Keratinocyte (primary cell): ENCODE measurements around the gene TNFRSF25. TPM values are rescaled to one million over a fixed set of nuclear protein-coding genes. Genes with fewer than 3 reads are reported as not detected.

Experiments
- DNase-seq: peaks from one replicate; pipeline ENCODE4 v3.0.0-alpha.2; 2011; ENCODE audit warnings: low read depth, missing footprints, low spot score
- FAIRE-seq: peaks from 2 replicates; lab custom pipeline; 2011; peaks lifted over from hg19 to GRCh38; lab: Jason Lieb, UNC
- H2AFZ ChIP-seq: 2 replicates; pipeline ENCODE4 v1.6.0; 2012; ENCODE audit warnings: low read length, control low read depth, inconsistent platforms; ENCODE audit not compliant: control insufficient read depth
- H3K27ac ChIP-seq: 2 replicates; pipeline ENCODE4 v1.5.1; 2011; ENCODE audit warnings: low read length; ENCODE audit not compliant: control insufficient read depth, insufficient read depth
- H3K27me3 ChIP-seq: 3 replicates; pipeline ENCODE4 v1.6.0; 2011; ENCODE audit warnings: low read length; ENCODE audit not compliant: control insufficient read depth, insufficient read depth; ENCODE audit errors: extremely low read depth
- H3K36me3 ChIP-seq, 2 experiments: 2 replicates in 1 of 2; 3 replicates in 1 of 2; pipeline ENCODE4 v1.5.1; 2011; ENCODE audit warnings: low read length in 2 of 2, mild to moderate bottlenecking in 1 of 2; ENCODE audit not compliant: control insufficient read depth in 2 of 2, insufficient read depth in 2 of 2; ENCODE audit errors: extremely low read depth in 1 of 2
- H3K4me1 ChIP-seq: 3 replicates; pipeline ENCODE4 v1.5.1; 2011; ENCODE audit warnings: low read length; ENCODE audit not compliant: control insufficient read depth, insufficient read depth; ENCODE audit errors: extremely low read depth
- H3K4me2 ChIP-seq: 3 replicates; pipeline ENCODE4 v1.6.0; 2011; ENCODE audit warnings: low read depth, low read length; ENCODE audit not compliant: control insufficient read depth, insufficient read depth; ENCODE audit errors: extremely low read depth
- H3K4me3 ChIP-seq, 3 experiments: fragments of 200-600 bp in 1 of 3; sonication (generic) in 1 of 3; 2 replicates in 2 of 3; 3 replicates in 1 of 3; pipeline ENCODE4 v1.5.1; 2011 to 2016; ENCODE audit warnings: low read length in 3 of 3, mild to moderate bottlenecking in 3 of 3, control low read depth in 2 of 3, inconsistent platforms in 1 of 3, low read depth in 1 of 3, mixed read lengths in 1 of 3, mixed run types in 1 of 3, moderate library complexity in 1 of 3; ENCODE audit not compliant: control insufficient read depth in 2 of 3, insufficient read depth in 2 of 3; ENCODE audit errors: extremely low read depth in 1 of 3
- H3K79me2 ChIP-seq: 2 replicates; pipeline ENCODE4 v1.6.0; 2012; ENCODE audit warnings: low read length; ENCODE audit not compliant: control insufficient read depth, insufficient read depth
- H3K9ac ChIP-seq: 3 replicates; pipeline ENCODE4 v1.6.0; 2011; ENCODE audit warnings: low read length; ENCODE audit not compliant: control insufficient read depth, insufficient read depth; ENCODE audit errors: extremely low read depth
- H3K9me1 ChIP-seq: 3 replicates; pipeline ENCODE4 v1.6.0; 2011; ENCODE audit warnings: low read length; ENCODE audit not compliant: control insufficient read depth, insufficient read depth; ENCODE audit errors: extremely low read depth
- H3K9me3 ChIP-seq: 2 replicates; pipeline ENCODE4 v1.5.1; 2012; ENCODE audit warnings: low read depth, low read length; ENCODE audit not compliant: control insufficient read depth
- H4K20me1 ChIP-seq: 3 replicates; pipeline ENCODE4 v1.6.0; 2011; ENCODE audit warnings: low read length; ENCODE audit not compliant: control insufficient read depth, insufficient read depth; ENCODE audit errors: extremely low read depth
- EZH2 ChIP-seq: IDR thresholded peaks from one replicate; pipeline ENCODE4 v1.6.1; 2012; ENCODE audit warnings: inconsistent platforms, mild to moderate bottlenecking, low read length, moderate library complexity
- dilution Hi-C: fragments of 300-500 bp; cut with MboI; formaldehyde crosslinking; loops from one replicate; pipeline ENCODE4 v1.7.0; 2020; ENCODE audit warnings: low sequenced_read_pairs; ENCODE audit not compliant: extremely low pct_ligation_motif_present
- polyA plus RNA-seq, 5 experiments: library from polyadenylated mRNA; depleted of rRNA in 3 of 5; stranded (reverse) in 3 of 5; stranded (forward) in 1 of 5; unstranded in 1 of 5; fragments of >200 nt; gene quantifications; 1 replicate in 1 of 5; 2 replicates in 3 of 5; 3 replicates in 1 of 5; pipeline versions ENCODE4 v1.2.1 to v1.2.3, GENCODE V29; 2011 to 2012; ENCODE audit warnings: missing spikeins in 2 of 5, low read depth in 1 of 5, low replicate concordance in 1 of 5
- TF ChIP-seq, protein P1 (sequence below), 3 experiments: IDR thresholded peaks in 1 of 3; conservative IDR thresholded peaks in 1 of 3; optimal IDR thresholded peaks in 1 of 3; 2 replicates in 2 of 3; 3 replicates in 1 of 3; pipeline versions ENCODE3 to v1.5.1; 2011; ENCODE audit warnings: low read length in 3 of 3, mild to moderate bottlenecking in 3 of 3, moderate library complexity in 2 of 3, control low read depth in 1 of 3, inconsistent platforms in 1 of 3; ENCODE audit not compliant: insufficient read depth in 2 of 3; ENCODE audit errors: extremely low read depth in 1 of 3

TNFRSF25 gene
- polyA plus RNA-seq, 1 donor (not counting 4 experiments of a cell fraction or from before 2014, with no cell fraction given): 12.4 TPM

DNA sequence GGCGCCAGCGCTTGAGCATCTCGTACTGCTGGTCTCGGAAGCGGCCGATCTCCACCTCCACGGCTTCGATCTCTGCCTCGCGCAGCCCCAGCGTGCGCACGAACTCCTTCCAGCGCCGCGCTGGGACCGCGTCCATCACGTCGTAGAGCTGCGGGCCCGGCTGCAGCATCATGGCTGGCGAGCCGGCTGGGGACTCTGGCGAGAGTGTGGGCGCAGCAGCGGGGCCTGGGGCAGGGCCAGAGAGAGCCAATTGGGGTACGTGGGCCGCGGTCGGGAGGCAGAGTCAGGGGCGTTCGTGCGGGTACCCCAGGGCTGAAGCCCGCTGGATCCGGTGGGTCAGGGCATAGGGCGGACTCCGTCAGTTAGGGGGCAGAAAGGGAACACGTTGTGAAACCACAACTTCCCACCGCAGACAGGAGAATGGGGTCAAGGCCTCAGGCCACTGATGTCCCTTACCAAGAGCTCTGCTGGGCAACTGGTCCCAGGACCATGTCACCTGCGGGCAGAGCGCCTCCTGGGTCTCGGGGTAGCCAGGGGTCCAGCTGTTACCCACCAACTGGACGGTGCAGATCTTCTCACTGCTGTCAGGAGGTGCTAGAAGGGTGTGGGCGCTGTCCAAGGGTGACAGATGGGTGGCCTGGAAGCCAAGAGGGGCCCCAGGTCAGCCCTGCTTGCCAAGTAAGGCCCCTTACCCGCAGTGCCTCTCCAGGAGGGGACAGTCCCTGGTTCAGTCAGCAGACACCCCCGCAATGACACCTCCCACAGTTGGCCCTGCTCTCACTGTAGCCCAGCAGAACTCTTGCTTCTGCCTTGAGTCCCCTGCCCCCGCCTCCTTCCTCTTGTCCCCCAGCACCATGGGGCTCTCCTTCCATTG, 4.2 kb downstream of the TNFRSF25 start:
- DNase-seq (no peak), FAIRE-seq (no peak)
- Histone ChIP-seq H3K4me1 (no peaks in the 10 kb centered on the region), H3K4me3 (no peak overlapping the region), H3K79me2 (no peaks in the 10 kb centered on the region), H2AFZ (no peak overlapping the region), H3K36me3 (peaks cover 25 to 34% of the 10 kb centered on the region in 2 experiments), H3K27me3 (no peaks in the 10 kb centered on the region), H3K9ac (no peak overlapping the region), H4K20me1 (no peaks in the 10 kb centered on the region), H3K9me3 (no peaks in the 10 kb centered on the region), H3K4me2 (no peak overlapping the region), H3K9me1 (no peaks in the 10 kb centered on the region), H3K27ac (no peak overlapping the region)
- no peak for TF ChIP-seq EZH2
- TF ChIP-seq, protein P1, sequence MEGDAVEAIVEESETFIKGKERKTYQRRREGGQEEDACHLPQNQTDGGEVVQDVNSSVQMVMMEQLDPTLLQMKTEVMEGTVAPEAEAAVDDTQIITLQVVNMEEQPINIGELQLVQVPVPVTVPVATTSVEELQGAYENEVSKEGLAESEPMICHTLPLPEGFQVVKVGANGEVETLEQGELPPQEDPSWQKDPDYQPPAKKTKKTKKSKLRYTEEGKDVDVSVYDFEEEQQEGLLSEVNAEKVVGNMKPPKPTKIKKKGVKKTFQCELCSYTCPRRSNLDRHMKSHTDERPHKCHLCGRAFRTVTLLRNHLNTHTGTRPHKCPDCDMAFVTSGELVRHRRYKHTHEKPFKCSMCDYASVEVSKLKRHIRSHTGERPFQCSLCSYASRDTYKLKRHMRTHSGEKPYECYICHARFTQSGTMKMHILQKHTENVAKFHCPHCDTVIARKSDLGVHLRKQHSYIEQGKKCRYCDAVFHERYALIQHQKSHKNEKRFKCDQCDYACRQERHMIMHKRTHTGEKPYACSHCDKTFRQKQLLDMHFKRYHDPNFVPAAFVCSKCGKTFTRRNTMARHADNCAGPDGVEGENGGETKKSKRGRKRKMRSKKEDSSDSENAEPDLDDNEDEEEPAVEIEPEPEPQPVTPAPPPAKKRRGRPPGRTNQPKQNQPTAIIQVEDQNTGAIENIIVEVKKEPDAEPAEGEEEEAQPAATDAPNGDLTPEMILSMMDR (optimal IDR thresholded peaks at IDR 0.05 in 1 of 3, IDR thresholded peaks at IDR 0.05 in 1 of 3, conservative IDR thresholded peaks at IDR 0.05 in 1 of 3; ENCODE audit: extremely low read depth in 1 of 3, insufficient read depth in 2 of 3, low read length in 3 of 3): no peak
- dilution Hi-C loops: no loop called here

GRCh38 chr1:6461051-6461530, 4.9 kb downstream of the TNFRSF25 start:
- DNase-seq (no peak), FAIRE-seq (no peak)
- H3K36me3 ChIP-seq: peaks cover 24 to 31% of the 10 kb centered on the region in 2 experiments
- TF ChIP-seq, protein P1 (optimal IDR thresholded peaks at IDR 0.05 in 1 of 3, IDR thresholded peaks at IDR 0.05 in 1 of 3, conservative IDR thresholded peaks at IDR 0.05 in 1 of 3; ENCODE audit: extremely low read depth in 1 of 3, insufficient read depth in 2 of 3, low read length in 3 of 3): no peak
- H3K4me3 ChIP-seq: no peak overlapping the region
- no peaks in the 10 kb centered on the region for H3K27me3 ChIP-seq
- H3K27ac ChIP-seq: no peak overlapping the region
- H3K9me3 ChIP-seq: no peaks in the 10 kb centered on the region
- no peaks in the 10 kb centered on the region for H3K79me2 ChIP-seq
- H4K20me1 ChIP-seq: no peaks in the 10 kb centered on the region
- no peak overlapping the region for H2AFZ ChIP-seq
- no peak overlapping the region for H3K9ac ChIP-seq
- no peaks in the 10 kb centered on the region for H3K9me1 ChIP-seq
- no peaks in the 10 kb centered on the region for H3K4me1 ChIP-seq
- no peak overlapping the region for H3K4me2 ChIP-seq
- dilution Hi-C loops: no loop called here
